AG09309 (cell line): ENCODE results near the gene QPRT.
"Not testable (repeated sequence)": the region's sequence is repeated elsewhere in the genome, so short reads cannot be mapped to it uniquely, and the experiment has no call there.

Source experiments
- DNase-seq: peaks from one replicate; pipeline ENCODE4 v3.0.0-alpha.2; 2010; ENCODE audit warnings: low read depth
- H3K4me3 ChIP-seq: 2 replicates; pipeline ENCODE4 v1.5.1; 2011; ENCODE audit warnings: mild to moderate bottlenecking, low read depth, low read length, moderate library complexity; ENCODE audit not compliant: control insufficient read depth
- TF ChIP-seq, protein P1 (sequence below): IDR thresholded peaks from 2 replicates; pipeline ENCODE4 v1.5.1; 2011; ENCODE audit warnings: mild to moderate bottlenecking, low read depth, low read length, inconsistent platforms; ENCODE audit not compliant: insufficient read depth, control insufficient read depth; ENCODE audit errors: missing control alignments

QPRT gene

DNA sequence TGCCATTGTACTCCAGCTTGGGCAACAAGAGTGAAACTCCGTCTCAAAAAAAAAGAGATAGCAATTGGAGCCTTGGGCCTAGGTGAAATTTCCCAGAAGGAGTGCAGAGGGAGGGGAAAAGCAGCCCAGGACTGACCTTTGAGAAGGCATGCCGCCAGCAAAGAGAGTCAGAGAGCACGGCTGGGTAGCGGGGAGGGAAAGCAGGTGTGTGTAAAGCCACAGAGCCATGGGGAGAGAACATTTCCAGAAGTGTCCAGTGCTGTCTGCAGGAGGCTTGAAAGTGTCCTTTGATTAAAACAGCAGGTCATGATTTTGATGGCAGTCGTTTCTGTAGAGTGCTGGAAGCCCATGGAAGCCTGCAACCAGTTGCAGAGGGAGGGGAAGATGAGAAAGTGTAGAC is 58.7 kb downstream of the QPRT start:
- TF ChIP-seq, protein P1, sequence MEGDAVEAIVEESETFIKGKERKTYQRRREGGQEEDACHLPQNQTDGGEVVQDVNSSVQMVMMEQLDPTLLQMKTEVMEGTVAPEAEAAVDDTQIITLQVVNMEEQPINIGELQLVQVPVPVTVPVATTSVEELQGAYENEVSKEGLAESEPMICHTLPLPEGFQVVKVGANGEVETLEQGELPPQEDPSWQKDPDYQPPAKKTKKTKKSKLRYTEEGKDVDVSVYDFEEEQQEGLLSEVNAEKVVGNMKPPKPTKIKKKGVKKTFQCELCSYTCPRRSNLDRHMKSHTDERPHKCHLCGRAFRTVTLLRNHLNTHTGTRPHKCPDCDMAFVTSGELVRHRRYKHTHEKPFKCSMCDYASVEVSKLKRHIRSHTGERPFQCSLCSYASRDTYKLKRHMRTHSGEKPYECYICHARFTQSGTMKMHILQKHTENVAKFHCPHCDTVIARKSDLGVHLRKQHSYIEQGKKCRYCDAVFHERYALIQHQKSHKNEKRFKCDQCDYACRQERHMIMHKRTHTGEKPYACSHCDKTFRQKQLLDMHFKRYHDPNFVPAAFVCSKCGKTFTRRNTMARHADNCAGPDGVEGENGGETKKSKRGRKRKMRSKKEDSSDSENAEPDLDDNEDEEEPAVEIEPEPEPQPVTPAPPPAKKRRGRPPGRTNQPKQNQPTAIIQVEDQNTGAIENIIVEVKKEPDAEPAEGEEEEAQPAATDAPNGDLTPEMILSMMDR, result no peak
- H3K4me3 ChIP-seq, result no peak overlapping the region
- no peak for DNase-seq

DNA sequence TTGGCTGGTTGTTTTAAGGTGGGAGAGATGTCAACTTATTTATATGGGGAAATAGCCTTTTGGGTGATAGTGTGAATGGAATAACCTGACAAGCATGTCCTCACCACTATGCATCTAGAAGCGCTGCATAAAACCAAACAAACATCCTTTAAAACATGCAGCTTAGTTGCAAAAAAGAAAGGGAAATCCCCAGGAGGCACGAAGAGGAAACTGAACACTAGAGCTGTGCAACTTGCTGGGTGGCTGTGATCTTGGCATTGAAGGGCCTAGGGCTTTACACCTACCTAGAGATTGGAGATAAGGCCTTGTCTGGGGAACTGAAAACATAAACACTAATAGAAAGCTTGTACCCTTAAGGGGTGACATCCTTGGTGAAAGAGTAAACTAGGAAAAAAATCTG is 59.5 kb downstream of the QPRT start:
- no peak overlapping the region for H3K4me3 ChIP-seq
- TF ChIP-seq, protein P1, result no peak
- no peak for DNase-seq

DNA sequence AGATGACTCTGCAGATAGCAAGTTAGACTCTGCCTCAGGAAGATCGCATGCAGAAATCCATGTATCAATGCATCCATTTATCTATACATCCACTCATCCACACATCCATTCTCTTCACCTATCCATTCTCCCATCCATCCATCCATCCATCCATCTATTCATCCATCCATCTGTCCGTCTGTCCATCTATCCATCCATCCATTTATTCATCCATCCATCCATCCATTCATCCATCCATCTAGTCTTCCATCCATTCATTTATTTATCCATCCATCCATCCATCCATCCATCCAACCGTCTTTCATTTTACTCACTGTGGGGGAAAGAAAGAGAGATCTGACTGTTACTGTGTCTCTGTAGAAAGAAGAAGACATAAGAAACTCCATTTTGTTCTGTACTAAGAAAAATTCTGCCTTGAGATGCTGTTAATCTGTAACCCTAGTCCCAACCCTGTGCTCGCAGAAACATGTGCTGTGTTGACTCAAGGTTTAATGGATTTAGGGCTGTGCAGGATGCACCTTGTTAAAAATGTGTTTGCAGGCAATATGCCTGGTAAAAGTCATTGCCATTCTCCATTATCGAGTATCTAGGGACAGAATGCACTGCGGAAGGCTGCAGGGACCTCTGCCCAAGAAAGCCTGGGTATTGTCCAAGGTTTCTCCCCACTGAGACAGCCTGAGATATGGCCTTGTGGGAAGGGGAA is 61.1 kb downstream of the QPRT start:
- not testable (repeated sequence) for DNase-seq

DNA sequence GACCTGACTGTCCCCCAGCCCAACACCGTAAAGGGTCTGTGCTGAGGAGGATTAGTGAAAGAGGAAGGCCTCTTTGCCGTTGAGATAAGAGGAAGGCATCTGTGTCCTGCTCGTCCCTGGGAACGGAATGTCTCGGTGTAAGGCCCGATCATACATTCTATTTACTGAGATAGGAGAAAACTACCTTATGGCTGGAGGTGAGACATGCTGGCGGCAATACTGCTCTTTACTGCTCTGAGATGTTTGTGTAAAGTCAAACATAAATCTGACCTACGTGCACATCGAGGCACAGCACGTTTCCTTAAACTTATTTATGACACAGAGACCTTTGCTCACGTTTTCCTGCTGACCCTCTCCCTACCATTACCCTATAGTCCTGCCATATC is 61.6 kb downstream of the QPRT start:
- not testable (repeated sequence) for DNase-seq, H3K4me3 ChIP-seq

More for the DNA sequence above, 61.1 kb downstream of the QPRT start:
- H3K4me3 ChIP-seq, result not testable (repeated sequence)

DNA sequence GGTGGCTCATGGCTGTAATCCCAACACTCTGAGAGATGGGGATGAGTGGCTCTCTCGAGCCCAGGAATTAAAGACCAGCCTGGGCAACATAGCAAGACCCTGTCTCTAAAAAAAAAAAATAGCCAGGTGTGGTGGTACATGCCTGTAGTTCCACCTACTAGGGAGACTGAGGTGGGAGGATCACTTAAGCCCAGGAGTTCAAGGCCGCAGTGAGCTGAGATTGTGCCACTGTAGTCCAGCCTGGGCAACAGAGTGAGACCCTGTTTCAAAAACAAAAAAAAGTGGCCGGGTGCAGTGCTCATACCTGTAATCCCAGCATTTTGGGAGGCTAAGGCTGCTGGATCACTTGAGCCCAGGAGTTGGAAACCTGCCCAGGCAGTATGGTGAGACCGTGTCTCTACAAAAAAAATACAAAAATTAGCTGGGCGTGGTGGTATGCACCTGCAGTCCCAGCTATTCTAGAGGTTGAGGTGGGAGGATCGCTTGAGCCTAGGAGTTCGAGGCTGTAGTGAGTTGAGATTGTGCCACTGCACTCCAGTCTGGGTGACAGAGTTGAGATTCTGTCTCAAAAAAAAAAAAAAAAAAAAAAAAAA is 63.8 kb downstream of the QPRT start:
- no peak overlapping the region for H3K4me3 ChIP-seq
- DNase-seq, result no peak
- TF ChIP-seq, protein P1, result no peak

DNA sequence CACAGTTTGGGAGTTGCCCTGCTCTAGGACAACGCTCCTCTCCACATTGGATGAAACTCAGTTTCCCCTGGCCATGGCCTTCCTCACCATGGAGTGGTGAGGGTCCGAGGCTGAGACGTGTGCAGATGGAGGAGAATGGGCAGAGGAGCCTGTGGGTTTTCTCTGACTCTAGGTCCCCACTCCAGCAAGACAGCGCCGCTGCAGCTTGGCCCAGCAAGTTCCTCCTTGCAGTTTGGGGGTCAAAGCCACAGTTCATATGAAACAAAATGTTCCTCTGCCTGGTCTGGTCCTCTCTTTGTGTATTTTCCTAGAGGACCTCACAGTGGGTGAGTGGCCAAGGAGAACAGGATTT is 64.5 kb downstream of the QPRT start:
- TF ChIP-seq, protein P1, result no peak
- H3K4me3 ChIP-seq, result no peak overlapping the region
- DNase-seq, result no peak

DNA sequence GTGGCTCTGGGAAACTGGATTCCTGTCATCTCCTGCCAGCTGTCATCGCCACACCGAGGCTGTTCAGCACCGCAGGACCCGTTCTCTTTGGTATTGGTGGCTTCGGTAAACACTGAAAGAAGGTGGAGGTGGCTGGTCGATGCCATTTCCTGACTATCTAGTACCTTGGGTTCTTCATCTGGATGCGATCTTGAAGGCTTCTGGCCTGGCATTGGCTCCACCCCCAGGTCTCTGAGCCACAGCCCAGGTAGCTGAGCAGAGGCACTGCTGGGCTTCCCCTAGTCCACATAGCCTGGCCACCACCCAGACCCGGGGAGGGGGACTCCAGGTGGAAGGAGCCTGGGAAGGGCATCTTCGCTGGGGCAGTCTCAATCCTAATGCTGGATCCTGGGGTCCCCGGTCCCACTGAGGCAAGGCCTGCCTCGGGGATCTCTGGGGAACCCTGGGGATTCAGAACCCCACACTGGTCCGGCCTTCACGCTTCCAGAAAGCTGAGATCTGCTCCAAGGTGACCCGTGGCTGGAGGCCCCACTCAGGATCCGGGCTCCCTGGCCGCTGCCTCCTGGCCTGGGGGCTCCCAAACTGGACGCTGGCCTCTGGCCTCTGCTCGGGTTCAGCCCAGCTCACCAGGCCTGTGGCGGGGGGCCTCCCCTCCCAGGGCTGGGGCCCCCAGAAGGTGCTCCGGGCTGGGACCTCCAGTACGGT is 65.0 kb downstream of the QPRT start:
- TF ChIP-seq, protein P1, result no peak
- no peak overlapping the region for H3K4me3 ChIP-seq
- no peak for DNase-seq
